Hepatocyte (in vitro differentiated cells): ENCODE data around the gene ACAN.

ENCODE experiments used
- CTCF ChIP-seq: fragments of 200-600 bp; sonication (generic); IDR thresholded peaks from 2 replicates; pipeline ENCODE4 v1.5.1; 2016; ENCODE audit warnings: antibody characterized with exemption, mild to moderate bottlenecking; ENCODE audit not compliant: poor library complexity
- EZH2 ChIP-seq: fragments of 200-600 bp; sonication (generic); IDR thresholded peaks from 2 replicates; pipeline ENCODE4 v1.6.1; 2016; ENCODE audit warnings: antibody characterized with exemption, mild to moderate bottlenecking, borderline replicate concordance

DNA sequence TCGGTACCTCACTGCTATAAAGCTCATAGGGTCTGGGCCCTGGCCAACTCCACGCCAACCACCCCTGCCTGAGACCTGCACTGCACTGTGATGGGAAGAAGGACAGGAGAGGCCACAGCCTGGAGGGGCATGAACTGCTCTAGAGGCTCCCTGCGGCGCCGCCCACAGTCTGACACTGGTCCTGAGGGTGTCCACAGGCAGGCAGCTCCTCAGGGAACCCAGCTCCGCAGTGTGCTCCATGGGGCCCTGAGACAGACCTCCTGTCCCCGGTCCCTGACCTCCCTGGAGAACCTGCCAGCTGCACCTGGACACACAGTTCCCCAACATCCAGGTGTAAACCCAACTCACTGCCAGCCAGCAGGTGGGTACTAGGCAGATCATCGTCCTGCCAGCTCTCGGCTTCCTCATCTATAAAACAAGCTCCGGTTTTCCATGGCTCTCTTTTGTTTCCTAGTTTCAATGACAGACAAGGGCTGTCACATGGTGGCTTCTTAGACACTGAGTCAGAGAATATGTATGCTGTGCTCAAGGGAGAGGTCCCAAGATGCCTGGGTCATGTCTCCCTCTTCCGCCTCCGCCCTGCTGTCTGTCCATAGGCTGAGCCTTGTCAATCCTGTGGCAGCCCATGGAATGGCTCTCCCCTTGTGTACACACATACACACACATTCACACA is 97.2 kb downstream of the ACAN start:
- TF ChIP-seq CTCF = no peak
- TF ChIP-seq EZH2 = no peak
